Lower lobe of right lung (tissue), 2 donors: Measurements from ENCODE around the gene DAD1. TPM values are rescaled to one million over a fixed set of nuclear protein-coding genes. Genes with fewer than 3 reads are reported as not detected.

Experiments
- ATAC-seq, 2 donors: fragments of 200-7000 bp; cut with Tn5 transposase; one replicate each; pipeline ENCODE4 v1.9.1; 2020 to 2022; ENCODE audit warnings: mild to moderate bottlenecking in 2 of 2, moderate library complexity in 2 of 2
- DNase-seq: peaks from one replicate; pipeline ENCODE4 v3.0.0-alpha.2; 2020
- H3K27ac ChIP-seq: fragments of 200-600 bp; one replicate; pipeline ENCODE4 v1.8.0; 2022
- H3K27me3 ChIP-seq: fragments of 200-600 bp; one replicate; pipeline ENCODE4 v1.8.0; 2022; ENCODE audit warnings: low read depth
- H3K36me3 ChIP-seq: fragments of 200-600 bp; one replicate; pipeline ENCODE4 v1.8.0; 2022; ENCODE audit warnings: mild to moderate bottlenecking
- H3K4me1 ChIP-seq: fragments of 200-600 bp; one replicate; pipeline ENCODE4 v1.8.0; 2022
- H3K4me3 ChIP-seq: fragments of 200-600 bp; one replicate; pipeline ENCODE4 v1.8.0; 2022; ENCODE audit warnings: mild to moderate bottlenecking
- H3K9me3 ChIP-seq: fragments of 200-600 bp; one replicate; pipeline ENCODE4 v1.8.0; 2022
- CTCF ChIP-seq: fragments of 200-600 bp; IDR thresholded peaks from one replicate; pipeline ENCODE4 v1.8.0; 2022; ENCODE audit warnings: antibody characterized with exemption, mild to moderate bottlenecking
- intact Hi-C: fragments of 100-400 bp; cut with DNase I; formaldehyde crosslinking; loops from one replicate; pipeline ENCODE4 v1.11.0; 2022
- total RNA-seq: library from RNA; stranded (reverse); fragmentation: NEBNext Ultra II Directional; extraction: Animal tissue kit (Norgen Biotek cat#: 25700); gene quantifications from one replicate; pipeline ENCODE4 v1.2.1, GENCODE V29; 2021
- donor health status: DM: no; HTN: yes; CAD: no; lungs with severe emphysema.

The DAD1 gene
- total RNA-seq, 1 donor from 2014 or later, result 162 TPM

GRCh38 chr14:22518073-22518472, 71.0 kb downstream of the DAD1 start:
- Histone ChIP-seq H3K4me3 (no peak overlapping the region), H3K27me3 (no peaks in the 10 kb centered on the region), H3K36me3 (no peaks in the 10 kb centered on the region), H3K4me1 (peaks cover 3% of the 10 kb centered on the region), H3K9me3 (no peaks in the 10 kb centered on the region), H3K27ac (no peak overlapping the region)
- no peak for DNase-seq
- no peak for ATAC-seq
- intact Hi-C loops, result no loop called here
- no peak for TF ChIP-seq CTCF

- no peak for TF ChIP-seq CTCF
- no peak overlapping the region for H3K27ac ChIP-seq
- H3K4me1 ChIP-seq, result peaks cover 11% of the 10 kb centered on the region
- no peaks in the 10 kb centered on the region for H3K36me3 ChIP-seq
- DNase-seq (no peak), ATAC-seq (no peak)
- H3K4me3 ChIP-seq, result no peak overlapping the region
- no peaks in the 10 kb centered on the region for H3K9me3 ChIP-seq
- intact Hi-C loops, result no loop called here
- H3K27me3 ChIP-seq, result no peaks in the 10 kb centered on the region
These were observed 71.8 kb downstream of the DAD1 start for GRCh38 chr14:22517117-22517720.

- no peaks in the 10 kb centered on the region for H3K36me3 ChIP-seq
- no peak overlapping the region for H3K4me3 ChIP-seq
- H3K4me1 ChIP-seq, result peaks cover 13% of the 10 kb centered on the region
- no peak for DNase-seq
- no peaks in the 10 kb centered on the region for H3K27me3 ChIP-seq
- no peak overlapping the region for H3K27ac ChIP-seq
- H3K9me3 ChIP-seq, result no peaks in the 10 kb centered on the region
- no peak for TF ChIP-seq CTCF
- intact Hi-C loops, result no loop called here
- ATAC-seq, result no peak
These were observed 73.1 kb downstream of the DAD1 start for GRCh38 chr14:22515929-22516328.

Other genes starting within 250 kb of the DAD1 start
- gene ABHD4, start 9.1 kb upstream of the DAD1 start, total RNA-seq, result 28.5 TPM
- not detected for gene OR6J1, start 55.1 kb upstream of the DAD1 start, total RNA-seq
- 115 TPM for gene OXA1L, start 177.5 kb upstream of the DAD1 start, total RNA-seq
- gene SLC7A7, start 226.2 kb upstream of the DAD1 start, total RNA-seq, result 157 TPM
- gene MRPL52, start 240.7 kb upstream of the DAD1 start, total RNA-seq, result 65.2 TPM
- 124 TPM for gene MMP14, start 247.4 kb upstream of the DAD1 start, total RNA-seq